CD4-positive, alpha-beta T cell treated with Interferon gamma for 1 hour (primary cell): ENCODE data around the gene IMPG1.

Experiments used
- DNase-seq: peaks from one replicate; pipeline ENCODE4 v3.0.0-alpha.2; 2020

IMPG1 gene

GRCh38 chr6:75892384-75892783, 180.1 kb downstream of the IMPG1 start:
- DNase-seq: no peak

GRCh38 chr6:75884822-75885221, 187.6 kb downstream of the IMPG1 start:
- DNase-seq: no peak

GRCh38 chr6:75882734-75883133, 189.7 kb downstream of the IMPG1 start:
- DNase-seq: no peak

- no peak for DNase-seq
These were observed 192.2 kb downstream of the IMPG1 start for GRCh38 chr6:75880305-75880704.

GRCh38 chr6:75876152-75876551, 196.3 kb downstream of the IMPG1 start:
- DNase-seq: no peak

- DNase-seq: no peak
These were observed 198.2 kb downstream of the IMPG1 start for GRCh38 chr6:75874224-75874623.
